Measurements from ENCODE around the gene RSPO1.

Gene RSPO1

GRCh38 chr1:37672136-37672870 is 37.6 kb upstream of the RSPO1 start:
- Histone ChIP-seq H4K91ac (ENCODE audit: low read depth, low read length, poor library complexity) (no peak overlapping the region), H3K4me2 (ENCODE audit: insufficient read depth, low read length, poor library complexity, severe bottlenecking) (no peak overlapping the region), H2BK15ac (ENCODE audit: low read length) (no peak overlapping the region), H2BK5ac (ENCODE audit: low read length) (no peak overlapping the region), H3K36me3 (replicated peaks in 1 of 2; ENCODE audit: control insufficient read depth in 2 of 2, insufficient read depth in 2 of 2, low read length in 2 of 2) (no peaks in the 10 kb centered on the region), H3K27me3 (ENCODE audit: control insufficient read depth in 3 of 3, insufficient read depth in 3 of 3, low read depth in 1 of 3, low read length in 3 of 3) (peaks cover 0 to 77% (median 2%) of the 10 kb centered on the region in 3 experiments), H3K27ac (replicated peaks; ENCODE audit: low read length) (no peak overlapping the region), H3K4me3 (ENCODE audit: low read length in 2 of 2) (peak overlapping the region in 1 of 2 donors; percentile 10), H4K8ac (ENCODE audit: low read depth, low read length) (no peak overlapping the region), H3K9me3 (replicated peaks in 1 of 2; ENCODE audit: control insufficient read depth in 2 of 2, insufficient read depth in 1 of 2, low read depth in 1 of 2, low read length in 2 of 2) (no peaks in the 10 kb centered on the region), H2AK5ac (ENCODE audit: low read depth, low read length) (no peak overlapping the region), H3K18ac (ENCODE audit: low read length) (no peak overlapping the region), H3K23ac (ENCODE audit: low read depth, low read length, poor library complexity) (no peak overlapping the region), H2BK12ac (ENCODE audit: low read length) (no peak overlapping the region), H3K79me1 (ENCODE audit: low read depth, low read length) (no peaks in the 10 kb centered on the region), H2BK120ac (ENCODE audit: low read depth, low read length) (no peak overlapping the region), H2AFZ (ENCODE audit: low read length) (no peak overlapping the region), H3K4ac (ENCODE audit: low read length) (no peak overlapping the region), H3K4me1 (ENCODE audit: control insufficient read depth in 2 of 2, insufficient read depth in 1 of 2, low read depth in 1 of 2, low read length in 2 of 2) (peaks cover 0 to 4% of the 10 kb centered on the region in 2 donors), H3K9ac (ENCODE audit: low read depth, low read length, poor library complexity) (no peak overlapping the region), H3K14ac (ENCODE audit: low read length) (no peak overlapping the region)
- DNase-seq (ENCODE audit: low spot score) = no peak
- no CpG with 5 or more reads among the region's 9 CpGs for WGBS, 2 donors (ENCODE audit: extremely low coverage in 2 of 2, insufficient read length in 2 of 2, insufficient replicate concordance in 1 of 2)

GRCh38 chr1:37671261-37671660 is 36.6 kb upstream of the RSPO1 start:
- no peak overlapping the region for H3K4me3 ChIP-seq (ENCODE audit: low read length in 2 of 2)
- H2AFZ ChIP-seq (ENCODE audit: low read length) = no peak overlapping the region
- H3K4me1 ChIP-seq (ENCODE audit: control insufficient read depth in 2 of 2, insufficient read depth in 1 of 2, low read depth in 1 of 2, low read length in 2 of 2) = peaks cover 0 to 5% of the 10 kb centered on the region in 2 donors
- H3K79me1 ChIP-seq (ENCODE audit: low read depth, low read length) = no peaks in the 10 kb centered on the region
- H3K27me3 ChIP-seq (ENCODE audit: control insufficient read depth in 3 of 3, insufficient read depth in 3 of 3, low read depth in 1 of 3, low read length in 3 of 3) = peaks cover 0 to 77% (median 2%) of the 10 kb centered on the region in 3 experiments
- H3K36me3 ChIP-seq (replicated peaks in 1 of 2; ENCODE audit: control insufficient read depth in 2 of 2, insufficient read depth in 2 of 2, low read length in 2 of 2) = no peaks in the 10 kb centered on the region
- no peak overlapping the region for H3K23ac ChIP-seq (ENCODE audit: low read depth, low read length, poor library complexity)
- no peak overlapping the region for H3K18ac ChIP-seq (ENCODE audit: low read length)
- no peak overlapping the region for H2AK5ac ChIP-seq (ENCODE audit: low read depth, low read length)
- no peak overlapping the region for H3K27ac ChIP-seq (replicated peaks; ENCODE audit: low read length)
- no peak overlapping the region for H3K4ac ChIP-seq (ENCODE audit: low read length)
- no peaks in the 10 kb centered on the region for H3K9me3 ChIP-seq (replicated peaks in 1 of 2; ENCODE audit: control insufficient read depth in 2 of 2, insufficient read depth in 1 of 2, low read depth in 1 of 2, low read length in 2 of 2)
- no peak overlapping the region for H4K8ac ChIP-seq (ENCODE audit: low read depth, low read length)
- no peak overlapping the region for H2BK12ac ChIP-seq (ENCODE audit: low read length)
- H3K9ac ChIP-seq (ENCODE audit: low read depth, low read length, poor library complexity) = no peak overlapping the region
- no CpG with 5 or more reads among the region's 6 CpGs for WGBS, 2 donors (ENCODE audit: extremely low coverage in 2 of 2, insufficient read length in 2 of 2, insufficient replicate concordance in 1 of 2)
- H2BK5ac ChIP-seq (ENCODE audit: low read length) = no peak overlapping the region
- no peak overlapping the region for H2BK120ac ChIP-seq (ENCODE audit: low read depth, low read length)
- no peak overlapping the region for H3K4me2 ChIP-seq (ENCODE audit: insufficient read depth, low read length, poor library complexity, severe bottlenecking)
- no peak overlapping the region for H2BK15ac ChIP-seq (ENCODE audit: low read length)
- no peak overlapping the region for H4K91ac ChIP-seq (ENCODE audit: low read depth, low read length, poor library complexity)
- no peak for DNase-seq (ENCODE audit: low spot score)
- no peak overlapping the region for H3K14ac ChIP-seq (ENCODE audit: low read length)

GRCh38 chr1:37670133-37670532 is 35.4 kb upstream of the RSPO1 start:
- no peak overlapping the region for H3K4ac ChIP-seq (ENCODE audit: low read length)
- H2AFZ ChIP-seq (ENCODE audit: low read length) = no peak overlapping the region
- H2BK12ac ChIP-seq (ENCODE audit: low read length) = no peak overlapping the region
- H3K27me3 ChIP-seq (ENCODE audit: control insufficient read depth in 3 of 3, insufficient read depth in 3 of 3, low read depth in 1 of 3, low read length in 3 of 3) = peaks cover 0 to 75% (median 2%) of the 10 kb centered on the region in 3 experiments
- no peaks in the 10 kb centered on the region for H3K36me3 ChIP-seq (replicated peaks in 1 of 2; ENCODE audit: control insufficient read depth in 2 of 2, insufficient read depth in 2 of 2, low read length in 2 of 2)
- no peak overlapping the region for H2AK5ac ChIP-seq (ENCODE audit: low read depth, low read length)
- no peak overlapping the region for H3K14ac ChIP-seq (ENCODE audit: low read length)
- H3K18ac ChIP-seq (ENCODE audit: low read length) = no peak overlapping the region
- WGBS, 2 donors (ENCODE audit: extremely low coverage in 2 of 2, insufficient read length in 2 of 2, insufficient replicate concordance in 1 of 2) = no CpG with 5 or more reads among the region's 2 CpGs
- H4K8ac ChIP-seq (ENCODE audit: low read depth, low read length) = no peak overlapping the region
- no peak overlapping the region for H3K4me3 ChIP-seq (ENCODE audit: low read length in 2 of 2)
- peaks cover 0 to 5% of the 10 kb centered on the region in 2 donors for H3K4me1 ChIP-seq (ENCODE audit: control insufficient read depth in 2 of 2, insufficient read depth in 1 of 2, low read depth in 1 of 2, low read length in 2 of 2)
- no peak overlapping the region for H4K91ac ChIP-seq (ENCODE audit: low read depth, low read length, poor library complexity)
- no peak overlapping the region for H3K23ac ChIP-seq (ENCODE audit: low read depth, low read length, poor library complexity)
- no peak overlapping the region for H3K9ac ChIP-seq (ENCODE audit: low read depth, low read length, poor library complexity)
- H3K4me2 ChIP-seq (ENCODE audit: insufficient read depth, low read length, poor library complexity, severe bottlenecking) = no peak overlapping the region
- no peak overlapping the region for H2BK120ac ChIP-seq (ENCODE audit: low read depth, low read length)
- no peaks in the 10 kb centered on the region for H3K79me1 ChIP-seq (ENCODE audit: low read depth, low read length)
- H3K27ac ChIP-seq (replicated peaks; ENCODE audit: low read length) = no peak overlapping the region
- DNase-seq (ENCODE audit: low spot score) = no peak
- H2BK15ac ChIP-seq (ENCODE audit: low read length) = no peak overlapping the region
- no peaks in the 10 kb centered on the region for H3K9me3 ChIP-seq (replicated peaks in 1 of 2; ENCODE audit: control insufficient read depth in 2 of 2, insufficient read depth in 1 of 2, low read depth in 1 of 2, low read length in 2 of 2)
- no peak overlapping the region for H2BK5ac ChIP-seq (ENCODE audit: low read length)

GRCh38 chr1:37667023-37667671 is 32.5 kb upstream of the RSPO1 start:
- Histone ChIP-seq H3K4me2 (ENCODE audit: insufficient read depth, low read length, poor library complexity, severe bottlenecking) (no peak overlapping the region), H3K23ac (ENCODE audit: low read depth, low read length, poor library complexity) (no peak overlapping the region), H3K9ac (ENCODE audit: low read depth, low read length, poor library complexity) (no peak overlapping the region), H3K27me3 (ENCODE audit: control insufficient read depth in 3 of 3, insufficient read depth in 3 of 3, low read depth in 1 of 3, low read length in 3 of 3) (peaks cover 0 to 76% (median 2%) of the 10 kb centered on the region in 3 experiments), H3K14ac (ENCODE audit: low read length) (no peak overlapping the region), H3K27ac (replicated peaks; ENCODE audit: low read length) (no peak overlapping the region), H3K4me1 (ENCODE audit: control insufficient read depth in 2 of 2, insufficient read depth in 1 of 2, low read depth in 1 of 2, low read length in 2 of 2) (peaks cover 0 to 11% of the 10 kb centered on the region in 2 donors), H2AFZ (ENCODE audit: low read length) (no peak overlapping the region), H2BK12ac (ENCODE audit: low read length) (peak overlapping the region; percentile 86), H2AK5ac (ENCODE audit: low read depth, low read length) (no peak overlapping the region), H4K8ac (ENCODE audit: low read depth, low read length) (no peak overlapping the region), H3K4ac (ENCODE audit: low read length) (no peak overlapping the region), H3K4me3 (ENCODE audit: low read length in 2 of 2) (no peak overlapping the region), H3K79me1 (ENCODE audit: low read depth, low read length) (no peaks in the 10 kb centered on the region), H2BK5ac (ENCODE audit: low read length) (no peak overlapping the region), H4K91ac (ENCODE audit: low read depth, low read length, poor library complexity) (no peak overlapping the region), H2BK15ac (ENCODE audit: low read length) (no peak overlapping the region), H2BK120ac (ENCODE audit: low read depth, low read length) (no peak overlapping the region), H3K36me3 (replicated peaks in 1 of 2; ENCODE audit: control insufficient read depth in 2 of 2, insufficient read depth in 2 of 2, low read length in 2 of 2) (no peaks in the 10 kb centered on the region), H3K9me3 (replicated peaks in 1 of 2; ENCODE audit: control insufficient read depth in 2 of 2, insufficient read depth in 1 of 2, low read depth in 1 of 2, low read length in 2 of 2) (no peaks in the 10 kb centered on the region), H3K18ac (ENCODE audit: low read length) (peak overlapping the region; percentile 21)
- no peak for DNase-seq (ENCODE audit: low spot score)
- WGBS, 2 donors (ENCODE audit: extremely low coverage in 2 of 2, insufficient read length in 2 of 2, insufficient replicate concordance in 1 of 2) = no CpG with 5 or more reads among the region's 17 CpGs
